Left lung (tissue), 10 donors: ENCODE data around the gene CSNK1A1. TPM values are rescaled to one million over a fixed set of nuclear protein-coding genes. Genes with fewer than 3 reads are reported as not detected.

Experiments
- ATAC-seq: fragments of 200-7000 bp; cut with Tn5 transposase; one replicate; pipeline ENCODE4 v1.9.1; 2020; ENCODE audit warnings: moderate library complexity
- DNase-seq, 4 donors: peaks; one replicate each; pipeline ENCODE4 v3.0.0-alpha.2; 2013 to 2020
- H3K27ac ChIP-seq, 2 donors: fragments of 200-600 bp; sonication (generic) in 1 of 2; one replicate each; pipeline versions ENCODE4 v1.5.0 to v1.8.0; 2020 to 2021
- H3K27me3 ChIP-seq, 2 donors: fragments of 200-600 bp; sonication (generic) in 1 of 2; one replicate each; pipeline versions ENCODE4 v1.5.0 to v1.8.0; 2020 to 2021
- H3K36me3 ChIP-seq, 2 donors: fragments of 200-600 bp; sonication (generic) in 1 of 2; one replicate each; pipeline versions ENCODE4 v1.5.0 to v1.8.0; 2020 to 2021
- H3K4me1 ChIP-seq, 2 donors: fragments of 200-600 bp; one replicate each; pipeline ENCODE4 v1.8.0; 2021
- H3K4me3 ChIP-seq, 2 donors: fragments of 200-600 bp; sonication (generic) in 1 of 2; one replicate each; pipeline versions ENCODE4 v1.5.0 to v1.8.0; 2020 to 2021; ENCODE audit warnings: mild to moderate bottlenecking in 1 of 2
- H3K9me3 ChIP-seq, 2 donors: fragments of 200-600 bp; sonication (generic) in 1 of 2; one replicate each; pipeline versions ENCODE4 v1.5.0 to v1.8.0; 2020 to 2021
- intact Hi-C, 2 donors: fragments of 100-400 bp; cut with DNase I; formaldehyde crosslinking; loops; one replicate each; pipeline versions ENCODE4 v1.11.2 to v1.14.2; 2022
- polyA plus RNA-seq, 6 donors: library from polyadenylated mRNA; unstranded; fragments of 120-200 nt; gene quantifications; one replicate each; pipeline ENCODE4 v1.2.1, GENCODE V29; 2013; ENCODE audit not compliant: insufficient read length in 6 of 6
- total RNA-seq, 2 donors: library from RNA; stranded (reverse); fragmentation: NEBNext Ultra II Directional; extraction: Animal tissue kit (Norgen Biotek cat#: 25700); gene quantifications; one replicate each; pipeline ENCODE4 v1.2.1, GENCODE V29; 2021
- TF ChIP-seq, protein P1 (sequence below), 2 donors: fragments of 200-600 bp; sonication (generic) in 1 of 2; IDR thresholded peaks; one replicate each; pipeline versions ENCODE4 v1.5.0 to v1.8.0; 2021; ENCODE audit warnings: antibody characterized with exemption in 2 of 2
- donor health status: DM: no; HTN: yes; CAD: no.
- donor health status: DM: no; HTN: no; CAD: no.

CSNK1A1 gene
- total and polyA plus RNA-seq, 8 donors = 196 to 218 (median 205) TPM

GRCh38 chr5:149563466-149563865 lies 12.2 kb upstream of the CSNK1A1 start:
- no peak for ATAC-seq
- intact Hi-C loops = loop anchor here (5.0 to 10.0 kb wide), 3 partner anchors 116 to 181 kb away; no protein-coding TSS in a partner anchor

GRCh38 chr5:149561848-149562247 lies 10.6 kb upstream of the CSNK1A1 start:
- TF ChIP-seq, protein P1, sequence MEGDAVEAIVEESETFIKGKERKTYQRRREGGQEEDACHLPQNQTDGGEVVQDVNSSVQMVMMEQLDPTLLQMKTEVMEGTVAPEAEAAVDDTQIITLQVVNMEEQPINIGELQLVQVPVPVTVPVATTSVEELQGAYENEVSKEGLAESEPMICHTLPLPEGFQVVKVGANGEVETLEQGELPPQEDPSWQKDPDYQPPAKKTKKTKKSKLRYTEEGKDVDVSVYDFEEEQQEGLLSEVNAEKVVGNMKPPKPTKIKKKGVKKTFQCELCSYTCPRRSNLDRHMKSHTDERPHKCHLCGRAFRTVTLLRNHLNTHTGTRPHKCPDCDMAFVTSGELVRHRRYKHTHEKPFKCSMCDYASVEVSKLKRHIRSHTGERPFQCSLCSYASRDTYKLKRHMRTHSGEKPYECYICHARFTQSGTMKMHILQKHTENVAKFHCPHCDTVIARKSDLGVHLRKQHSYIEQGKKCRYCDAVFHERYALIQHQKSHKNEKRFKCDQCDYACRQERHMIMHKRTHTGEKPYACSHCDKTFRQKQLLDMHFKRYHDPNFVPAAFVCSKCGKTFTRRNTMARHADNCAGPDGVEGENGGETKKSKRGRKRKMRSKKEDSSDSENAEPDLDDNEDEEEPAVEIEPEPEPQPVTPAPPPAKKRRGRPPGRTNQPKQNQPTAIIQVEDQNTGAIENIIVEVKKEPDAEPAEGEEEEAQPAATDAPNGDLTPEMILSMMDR (IDR thresholded peaks at IDR 0.05) = no peak
- peaks cover 26 to 49% of the 10 kb centered on the region in 2 donors for H3K4me1 ChIP-seq
- no peaks in the 10 kb centered on the region for H3K9me3 ChIP-seq
- peak overlapping the region; percentile 60 to 88 for H3K27ac ChIP-seq
- intact Hi-C loops = loop anchor here (5.0 to 10.0 kb wide), 3 partner anchors 115 to 180 kb away; no protein-coding TSS in a partner anchor
- H3K27me3 ChIP-seq = no peaks in the 10 kb centered on the region
- DNase-seq (peak in 2 of 4 donors; percentile 43 to 65), ATAC-seq (peak; percentile 88)
- no peak overlapping the region for H3K4me3 ChIP-seq
- H3K36me3 ChIP-seq = no peaks in the 10 kb centered on the region

More at GRCh38 chr5:149563466-149563865, 12.2 kb upstream of the CSNK1A1 start:
- Histone ChIP-seq H3K4me3 (no peak overlapping the region), H3K9me3 (no peaks in the 10 kb centered on the region), H3K36me3 (no peaks in the 10 kb centered on the region), H3K27me3 (no peaks in the 10 kb centered on the region), H3K27ac (peak overlapping the region; percentile 60 to 88), H3K4me1 (peaks cover 26 to 49% of the 10 kb centered on the region in 2 donors)
- DNase-seq = no peak
- TF ChIP-seq, protein P1 (IDR thresholded peaks at IDR 0.05) = no peak

DNA sequence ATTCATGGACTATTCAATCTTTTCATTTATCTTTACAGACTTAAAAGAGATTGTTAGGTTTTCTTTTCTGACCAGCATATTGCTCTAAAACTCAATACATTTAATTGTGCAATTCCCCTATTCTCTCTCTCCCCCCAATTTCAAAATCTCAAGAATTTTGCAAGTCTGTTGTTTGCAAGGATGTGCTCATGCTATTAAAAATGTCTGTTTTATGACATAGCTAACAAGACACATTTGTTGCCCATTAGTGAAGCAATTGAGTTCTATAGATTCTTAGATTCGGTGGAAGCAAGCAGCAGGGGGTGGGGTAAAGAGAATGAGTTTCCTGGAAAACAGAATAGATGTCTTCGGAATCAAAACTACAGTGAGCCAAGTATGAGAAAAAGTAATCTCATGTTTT lies 8.5 kb upstream of the CSNK1A1 start:
- Histone ChIP-seq H3K4me1 (peaks cover 26 to 49% of the 10 kb centered on the region in 2 donors), H3K27me3 (no peaks in the 10 kb centered on the region), H3K36me3 (no peaks in the 10 kb centered on the region), H3K27ac (no peak overlapping the region), H3K9me3 (no peaks in the 10 kb centered on the region), H3K4me3 (no peak overlapping the region)
- intact Hi-C loops = loop anchor here (5.0 to 10.0 kb wide), 3 partner anchors 112 to 177 kb away; no protein-coding TSS in a partner anchor
- DNase-seq = peak in 2 of 4 donors; percentile 41 to 74
- no peak for ATAC-seq
- TF ChIP-seq, protein P1 (IDR thresholded peaks at IDR 0.05) = no peak

DNA sequence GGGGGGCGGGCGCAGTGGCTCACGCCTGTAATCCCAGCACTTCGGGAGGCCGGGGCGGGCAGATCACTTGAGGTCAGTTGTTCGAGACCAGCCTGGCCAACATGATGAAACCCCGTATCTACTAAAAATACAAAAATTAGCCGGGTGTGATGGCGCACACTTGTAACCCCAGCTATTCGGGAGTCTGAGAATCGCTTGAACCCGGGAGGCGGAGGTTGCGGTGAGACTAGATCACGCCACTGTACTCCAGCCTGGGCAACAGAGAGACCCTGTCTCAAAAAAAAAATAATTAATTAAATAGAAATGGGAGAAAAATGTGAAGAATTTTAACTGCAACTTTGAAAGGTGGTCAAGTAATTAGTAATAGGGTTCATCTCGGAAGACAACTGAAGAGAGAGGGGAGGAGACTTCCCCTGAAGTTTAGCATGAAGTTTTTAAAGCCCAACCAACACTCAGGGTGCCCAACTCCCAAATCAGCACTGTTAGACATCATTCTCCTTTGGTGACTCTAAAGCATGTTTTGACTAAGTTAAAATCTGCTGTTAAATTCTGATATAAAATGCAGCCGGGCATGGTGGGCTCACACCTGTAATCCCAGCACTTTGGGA lies 1.4 kb upstream of the CSNK1A1 start:
- ATAC-seq = no peak
- no peak overlapping the region for H3K4me3 ChIP-seq

DNA sequence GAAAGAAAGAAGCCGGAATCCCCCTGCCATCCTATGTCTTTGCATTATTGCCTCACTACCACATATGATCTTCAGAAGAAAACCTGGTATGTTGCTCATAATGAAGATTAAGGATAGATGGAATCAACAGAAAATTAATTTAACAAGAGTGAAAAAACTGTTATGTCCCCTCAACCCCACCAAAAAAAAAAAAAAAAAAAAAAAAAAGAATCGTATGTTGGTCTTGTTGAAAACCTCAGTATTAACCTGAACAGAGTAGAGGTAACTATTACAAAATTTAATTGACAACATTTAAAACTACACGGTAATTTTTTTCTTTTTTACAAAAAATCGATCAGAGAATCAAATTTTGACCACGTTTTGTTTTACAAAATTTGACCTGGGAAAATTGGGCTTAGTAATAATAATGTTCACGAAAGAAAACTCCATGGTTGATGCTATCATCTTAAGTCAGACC lies 827 bp upstream of the CSNK1A1 start:
- DNase-seq (no peak), ATAC-seq (no peak)
- Histone ChIP-seq H3K36me3 (peaks cover 0 to 20% of the 10 kb centered on the region in 2 donors), H3K27ac (peak overlapping the region; percentile 99), H3K9me3 (no peaks in the 10 kb centered on the region), H3K27me3 (no peaks in the 10 kb centered on the region), H3K4me3 (peak overlapping the region; percentile 89 to 94), H3K4me1 (peaks cover 17 to 32% of the 10 kb centered on the region in 2 donors)
- TF ChIP-seq, protein P1 (IDR thresholded peaks at IDR 0.05) = no peak
- intact Hi-C loops = loop anchor here in 1 of 2 donors (5.0 kb wide), 1 partner anchor 110 kb away; no protein-coding TSS in a partner anchor

More for the DNA sequence above, 1.4 kb upstream of the CSNK1A1 start:
- H3K4me1 ChIP-seq = peaks cover 11 to 26% of the 10 kb centered on the region in 2 donors
- H3K36me3 ChIP-seq = peaks cover 0 to 16% of the 10 kb centered on the region in 2 donors
- no peaks in the 10 kb centered on the region for H3K27me3 ChIP-seq
- no peak overlapping the region for H3K27ac ChIP-seq
- DNase-seq = no peak
- intact Hi-C loops = loop anchor here in 1 of 2 donors (5.0 kb wide), 1 partner anchor 110 kb away; no protein-coding TSS in a partner anchor
- no peaks in the 10 kb centered on the region for H3K9me3 ChIP-seq
- TF ChIP-seq, protein P1 (IDR thresholded peaks at IDR 0.05) = no peak
